Endothelial cell of umbilical vein (primary cell): ENCODE results near the gene ST6GAL1. TPM values are rescaled to one million over a fixed set of nuclear protein-coding genes. Genes with fewer than 3 reads are reported as not detected.

Experiments used
- BruUV-seq: library from RNA; stranded (reverse); fragments of 400-500 nt; replicated peaks from 2 replicates; lab custom pipeline; 2021; lab: Mats Ljungman, UMichigan
- CTCF ChIA-PET: fragments of 300-600, 350-600 bp; sonication (Branson Sonifier 250); formaldehyde crosslinking; loops from one replicate; lab custom pipeline; 2021; ENCODE audit warnings: antibody characterized with exemption, inconsistent platforms; lab: Charles Lee
- POLR2A ChIA-PET: fragments of 300-600, 350-600 bp; sonication (Branson Sonifier 250); formaldehyde crosslinking; loops from one replicate; lab custom pipeline; 2021; ENCODE audit warnings: antibody characterized with exemption, inconsistent platforms; lab: Charles Lee
- DNase-seq: peaks from one replicate; pipeline ENCODE4 v3.0.0-alpha.2; 2011; ENCODE audit warnings: low read depth, low spot score
- FAIRE-seq: peaks from 2 replicates; lab custom pipeline; 2011; peaks lifted over from hg19 to GRCh38; lab: Jason Lieb, UNC
- H2AFZ ChIP-seq: 2 replicates; pipeline ENCODE4 v1.6.0; 2012; ENCODE audit warnings: low read depth, low read length, control low read depth, inconsistent platforms
- H3K27ac ChIP-seq: 2 replicates; pipeline ENCODE4 v1.5.1; 2011; ENCODE audit warnings: low read depth, mild to moderate bottlenecking, control low read depth, low read length, moderate library complexity; ENCODE audit not compliant: insufficient read depth
- H3K27me3 ChIP-seq, 2 experiments: 2 replicates each; pipeline versions ENCODE4 v1.6.0 to v1.6.1; 2011; ENCODE audit warnings: low read length in 2 of 2, mixed read lengths in 1 of 2; ENCODE audit not compliant: control insufficient read depth in 2 of 2, insufficient read depth in 2 of 2
- H3K36me3 ChIP-seq, 2 experiments: 2 replicates in 1 of 2; 3 replicates in 1 of 2; pipeline ENCODE4 v1.5.1; 2011; ENCODE audit warnings: low read length in 2 of 2, mild to moderate bottlenecking in 1 of 2, moderate library complexity in 1 of 2; ENCODE audit not compliant: control insufficient read depth in 2 of 2, insufficient read depth in 2 of 2; ENCODE audit errors: extremely low read depth in 1 of 2
- H3K4me1 ChIP-seq: 3 replicates; pipeline ENCODE4 v1.5.1; 2011; ENCODE audit warnings: mild to moderate bottlenecking, low read length; ENCODE audit not compliant: control insufficient read depth, insufficient read depth; ENCODE audit errors: extremely low read depth
- H3K4me2 ChIP-seq: 2 replicates; pipeline ENCODE4 v1.6.1; 2011; ENCODE audit warnings: low read length, control low read depth, mixed read lengths; ENCODE audit not compliant: insufficient read depth
- H3K4me3 ChIP-seq, 3 experiments: fragments of 200-600 bp in 1 of 3; sonication (generic), shearing (Covaris generic) in 1 of 3; replicated peaks in 1 of 3; 2 replicates each; pipeline ENCODE4 v1.5.1; 2011 to 2016; ENCODE audit warnings: control low read depth in 3 of 3, low read length in 3 of 3, mild to moderate bottlenecking in 2 of 3, inconsistent platforms in 1 of 3, low read depth in 1 of 3, moderate library complexity in 1 of 3; ENCODE audit not compliant: insufficient read depth in 1 of 3
- H3K79me2 ChIP-seq: 2 replicates; pipeline ENCODE4 v1.6.0; 2012; ENCODE audit warnings: low read length, inconsistent platforms; ENCODE audit not compliant: control insufficient read depth, insufficient read depth
- H3K9ac ChIP-seq: replicated peaks from 2 replicates; pipeline ENCODE3; 2011; ENCODE audit warnings: low read length, control low read depth; ENCODE audit not compliant: insufficient read depth; ENCODE audit errors: extremely low read depth
- H3K9me1 ChIP-seq: replicated peaks from 3 replicates; pipeline ENCODE4 v1.6.0; 2011; ENCODE audit warnings: mild to moderate bottlenecking, low read length; ENCODE audit not compliant: control insufficient read depth, insufficient read depth; ENCODE audit errors: extremely low read depth
- H3K9me3 ChIP-seq: replicated peaks from 2 replicates; pipeline ENCODE4 v1.5.1; 2012; ENCODE audit warnings: low read length, inconsistent platforms; ENCODE audit not compliant: control insufficient read depth, insufficient read depth
- H4K20me1 ChIP-seq: replicated peaks from 2 replicates; pipeline ENCODE3; 2011; ENCODE audit warnings: mild to moderate bottlenecking, low read length; ENCODE audit not compliant: control insufficient read depth, insufficient read depth; ENCODE audit errors: extremely low read depth
- EZH2 ChIP-seq: IDR thresholded peaks from 2 replicates; pipeline ENCODE4 v1.6.1; 2012; ENCODE audit warnings: borderline replicate concordance, low read depth, mild to moderate bottlenecking, moderate library complexity, low read length, inconsistent platforms; ENCODE audit not compliant: severe bottlenecking
- GATA2 ChIP-seq: IDR thresholded peaks from 2 replicates; pipeline ENCODE4 v1.7.0; 2011; ENCODE audit warnings: low read depth, mild to moderate bottlenecking, moderate library complexity, mixed read lengths, low read length; ENCODE audit not compliant: insufficient read length, insufficient read depth
- JUN ChIP-seq: IDR thresholded peaks from 2 replicates; pipeline ENCODE4 v1.6.1; 2011; ENCODE audit warnings: borderline replicate concordance, low read depth; ENCODE audit not compliant: insufficient read length, insufficient read depth
- MYC ChIP-seq: IDR thresholded peaks from one replicate; pipeline ENCODE4 v1.6.1; 2011; ENCODE audit warnings: mild to moderate bottlenecking, low read depth, low read length
- POLR2A ChIP-seq: IDR thresholded peaks from 2 replicates; pipeline ENCODE4 v1.6.1; 2012; ENCODE audit warnings: low read depth, mild to moderate bottlenecking, control low read depth, low read length
- POLR2AphosphoS5 ChIP-seq: IDR thresholded peaks from 2 replicates; pipeline ENCODE4 v1.6.1; 2012; ENCODE audit warnings: low read depth, mild to moderate bottlenecking, control low read depth, low read length, moderate library complexity; ENCODE audit not compliant: insufficient read depth
- dilution Hi-C: fragments of 300-500 bp; cut with MboI; formaldehyde crosslinking; loops from one replicate; pipeline ENCODE4 v1.15.0; 2019; ENCODE audit warnings: low sequenced_read_pairs; ENCODE audit not compliant: extremely low pct_ligation_motif_present
- intact Hi-C: fragments of 100-400 bp; cut with micrococcal nuclease; formaldehyde crosslinking; loops from one replicate; pipeline ENCODE4 v1.10.0; 2022
- polyA plus RNA-seq, 4 experiments: library from polyadenylated mRNA; depleted of rRNA in 3 of 4; stranded (reverse) in 3 of 4; unstranded in 1 of 4; fragments of >200 nt; gene quantifications; 2 replicates each; pipeline versions ENCODE4 v1.2.1 to v1.2.3, GENCODE V29; 2011 to 2012; ENCODE audit warnings: missing spikeins in 1 of 4
- total RNA-seq: library from RNA; stranded (reverse); gene quantifications from 2 replicates; pipeline ENCODE4 v1.2.3, GENCODE V29; 2021
- TF ChIP-seq, protein P1 (sequence below): IDR thresholded peaks from 2 replicates; pipeline ENCODE4 v1.6.1; 2011; ENCODE audit not compliant: insufficient read depth, insufficient read length

The ST6GAL1 gene
- total and polyA plus RNA-seq, 2 donors (not counting 3 experiments of a cell fraction or from before 2014, with no cell fraction given): 63.9 to 101 TPM

DNA sequence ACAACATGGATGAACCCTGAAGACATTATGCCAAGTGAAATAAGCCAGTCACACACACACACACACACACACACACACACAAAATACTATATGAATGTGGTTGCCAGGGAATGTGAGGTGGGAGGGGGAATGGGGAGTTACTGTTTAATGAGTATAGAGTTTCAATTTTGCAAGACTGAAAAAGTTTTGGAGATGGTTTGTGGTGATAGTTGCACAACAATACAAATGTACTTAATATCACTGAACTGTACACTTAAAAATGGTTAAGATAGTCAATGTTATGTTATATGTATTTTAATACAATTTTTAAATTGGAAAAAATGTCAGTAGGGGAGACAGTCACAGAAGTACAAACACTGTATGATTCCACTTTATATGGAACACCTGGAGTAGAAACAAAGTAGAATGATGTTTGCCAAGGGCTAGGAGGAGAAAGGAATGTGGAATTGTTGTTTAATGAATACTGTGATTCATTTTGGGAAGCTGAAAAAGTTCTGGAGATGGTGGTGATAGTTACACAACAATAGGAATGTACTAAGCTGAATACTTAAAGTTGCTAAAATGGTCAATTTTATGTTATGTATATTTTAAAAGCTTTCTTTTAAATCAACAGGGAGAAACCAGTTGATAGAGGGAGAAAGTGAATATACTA, 132.3 kb downstream of the ST6GAL1 start:
- no peak overlapping the region for H3K4me2 ChIP-seq
- no peaks in the 10 kb centered on the region for H3K9me1 ChIP-seq
- TF ChIP-seq MYC (no peak), JUN (no peak), POLR2A (no peak), EZH2 (no peak), GATA2 (no peak), POLR2AphosphoS5 (no peak)
- TF ChIP-seq, protein P1, sequence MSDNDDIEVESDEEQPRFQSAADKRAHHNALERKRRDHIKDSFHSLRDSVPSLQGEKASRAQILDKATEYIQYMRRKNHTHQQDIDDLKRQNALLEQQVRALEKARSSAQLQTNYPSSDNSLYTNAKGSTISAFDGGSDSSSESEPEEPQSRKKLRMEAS: no peak
- ChIA-PET CTCF (no interaction called here), POLR2A (no interaction called here)
- dilution Hi-C loops (no loop called here), intact Hi-C loops (no loop called here)
- no peak overlapping the region for H3K4me3 ChIP-seq
- no peaks in the 10 kb centered on the region for H3K79me2 ChIP-seq
- DNase-seq (no peak), FAIRE-seq (no peak)
- H4K20me1 ChIP-seq: no peaks in the 10 kb centered on the region
- no peaks in the 10 kb centered on the region for H3K27me3 ChIP-seq
- H3K4me1 ChIP-seq: no peaks in the 10 kb centered on the region
- no peak overlapping the region for H3K9ac ChIP-seq
- H3K27ac ChIP-seq: no peak overlapping the region
- BruUV-seq: no TSS peak
- H2AFZ ChIP-seq: no peak overlapping the region
- peaks cover 3 to 36% of the 10 kb centered on the region in 2 experiments for H3K36me3 ChIP-seq
- H3K9me3 ChIP-seq: no peaks in the 10 kb centered on the region
